Measurements from ENCODE around the gene CLEC16A. TPM values are rescaled to one million over a fixed set of nuclear protein-coding genes. Genes with fewer than 3 reads are reported as not detected.

Gene CLEC16A
- total and polyA plus RNA-seq, 2 experiments from 2014 or later: 9.9 to 24.1 TPM

- TF ChIP-seq NANOG (IDR thresholded peaks at IDR 0.05; ENCODE audit: borderline replicate concordance): no peak
- no peak for TF ChIP-seq EZH2 (IDR thresholded peaks at IDR 0.05; ENCODE audit: low read depth, unreplicated experiment)
Observed at GRCh38 chr16:11099672-11100205, 155.4 kb downstream of the CLEC16A start (continued).

- no peak overlapping the region for H3K4me2 ChIP-seq
- H3K36me3 ChIP-seq (ENCODE audit: insufficient read depth): no peaks in the 10 kb centered on the region
- no peak overlapping the region for H3K27ac ChIP-seq (ENCODE audit: low read depth)
- ATAC-seq (peak; percentile 83), DNase-seq (ENCODE audit: low spot score) (peak; percentile 68)
- H3K36me3 Mint-ChIP-seq (ENCODE audit: low read depth): no peaks in the 10 kb centered on the region
- H4K20me1 ChIP-seq (replicated peaks; ENCODE audit: insufficient read depth): no peaks in the 10 kb centered on the region
- no peaks in the 10 kb centered on the region for H3K79me2 ChIP-seq (replicated peaks; ENCODE audit: insufficient read depth)
- H3F3A ChIP-seq (replicated peaks; ENCODE audit: low read depth): no peaks in the 10 kb centered on the region
- H3K4me3 ChIP-seq: no peak overlapping the region
- no peak overlapping the region for H3K4me3 Mint-ChIP-seq
- TF ChIP-seq, protein P1, sequence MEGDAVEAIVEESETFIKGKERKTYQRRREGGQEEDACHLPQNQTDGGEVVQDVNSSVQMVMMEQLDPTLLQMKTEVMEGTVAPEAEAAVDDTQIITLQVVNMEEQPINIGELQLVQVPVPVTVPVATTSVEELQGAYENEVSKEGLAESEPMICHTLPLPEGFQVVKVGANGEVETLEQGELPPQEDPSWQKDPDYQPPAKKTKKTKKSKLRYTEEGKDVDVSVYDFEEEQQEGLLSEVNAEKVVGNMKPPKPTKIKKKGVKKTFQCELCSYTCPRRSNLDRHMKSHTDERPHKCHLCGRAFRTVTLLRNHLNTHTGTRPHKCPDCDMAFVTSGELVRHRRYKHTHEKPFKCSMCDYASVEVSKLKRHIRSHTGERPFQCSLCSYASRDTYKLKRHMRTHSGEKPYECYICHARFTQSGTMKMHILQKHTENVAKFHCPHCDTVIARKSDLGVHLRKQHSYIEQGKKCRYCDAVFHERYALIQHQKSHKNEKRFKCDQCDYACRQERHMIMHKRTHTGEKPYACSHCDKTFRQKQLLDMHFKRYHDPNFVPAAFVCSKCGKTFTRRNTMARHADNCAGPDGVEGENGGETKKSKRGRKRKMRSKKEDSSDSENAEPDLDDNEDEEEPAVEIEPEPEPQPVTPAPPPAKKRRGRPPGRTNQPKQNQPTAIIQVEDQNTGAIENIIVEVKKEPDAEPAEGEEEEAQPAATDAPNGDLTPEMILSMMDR (conservative IDR thresholded peaks at IDR 0.05; ENCODE audit: low read depth in 2 of 2): peak; percentile 20 to 28
- TF ChIP-seq, protein P2, sequence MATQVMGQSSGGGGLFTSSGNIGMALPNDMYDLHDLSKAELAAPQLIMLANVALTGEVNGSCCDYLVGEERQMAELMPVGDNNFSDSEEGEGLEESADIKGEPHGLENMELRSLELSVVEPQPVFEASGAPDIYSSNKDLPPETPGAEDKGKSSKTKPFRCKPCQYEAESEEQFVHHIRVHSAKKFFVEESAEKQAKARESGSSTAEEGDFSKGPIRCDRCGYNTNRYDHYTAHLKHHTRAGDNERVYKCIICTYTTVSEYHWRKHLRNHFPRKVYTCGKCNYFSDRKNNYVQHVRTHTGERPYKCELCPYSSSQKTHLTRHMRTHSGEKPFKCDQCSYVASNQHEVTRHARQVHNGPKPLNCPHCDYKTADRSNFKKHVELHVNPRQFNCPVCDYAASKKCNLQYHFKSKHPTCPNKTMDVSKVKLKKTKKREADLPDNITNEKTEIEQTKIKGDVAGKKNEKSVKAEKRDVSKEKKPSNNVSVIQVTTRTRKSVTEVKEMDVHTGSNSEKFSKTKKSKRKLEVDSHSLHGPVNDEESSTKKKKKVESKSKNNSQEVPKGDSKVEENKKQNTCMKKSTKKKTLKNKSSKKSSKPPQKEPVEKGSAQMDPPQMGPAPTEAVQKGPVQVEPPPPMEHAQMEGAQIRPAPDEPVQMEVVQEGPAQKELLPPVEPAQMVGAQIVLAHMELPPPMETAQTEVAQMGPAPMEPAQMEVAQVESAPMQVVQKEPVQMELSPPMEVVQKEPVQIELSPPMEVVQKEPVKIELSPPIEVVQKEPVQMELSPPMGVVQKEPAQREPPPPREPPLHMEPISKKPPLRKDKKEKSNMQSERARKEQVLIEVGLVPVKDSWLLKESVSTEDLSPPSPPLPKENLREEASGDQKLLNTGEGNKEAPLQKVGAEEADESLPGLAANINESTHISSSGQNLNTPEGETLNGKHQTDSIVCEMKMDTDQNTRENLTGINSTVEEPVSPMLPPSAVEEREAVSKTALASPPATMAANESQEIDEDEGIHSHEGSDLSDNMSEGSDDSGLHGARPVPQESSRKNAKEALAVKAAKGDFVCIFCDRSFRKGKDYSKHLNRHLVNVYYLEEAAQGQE (IDR thresholded peaks at IDR 0.05; ENCODE audit: unreplicated experiment): no peak
- H3K27ac Mint-ChIP-seq: peak overlapping the region; percentile 38; the same call in 1 of the 2 replicates
- H3K4me1 ChIP-seq (ENCODE audit: insufficient read depth): peaks cover 4% of the 10 kb centered on the region; the same call in 1 of the 2 replicates
- peaks cover 3% of the 10 kb centered on the region for H3K27me3 Mint-ChIP-seq (ENCODE audit: insufficient read depth, low read depth, poor library complexity)
- H3K27me3 ChIP-seq (ENCODE audit: insufficient read depth): no peaks in the 10 kb centered on the region
- H2AFZ ChIP-seq: no peak overlapping the region
- peaks cover 15% of the 10 kb centered on the region for H3K4me1 Mint-ChIP-seq
- no peaks in the 10 kb centered on the region for H3K9me3 Mint-ChIP-seq
- H3K9me2 ChIP-seq (ENCODE audit: insufficient read depth): no peaks in the 10 kb centered on the region
Observed at GRCh38 chr16:11100239-11100750, 155.9 kb downstream of the CLEC16A start.

- DNase-seq (ENCODE audit: low spot score) (no peak), ATAC-seq (no peak)
- peaks cover 2% of the 10 kb centered on the region for H3K27me3 Mint-ChIP-seq (ENCODE audit: insufficient read depth, low read depth, poor library complexity)
- H3K36me3 ChIP-seq (ENCODE audit: insufficient read depth): no peaks in the 10 kb centered on the region
- peaks cover 4% of the 10 kb centered on the region; the same call in 1 of the 2 replicates for H3K4me1 ChIP-seq (ENCODE audit: insufficient read depth)
- H3K79me2 ChIP-seq (replicated peaks; ENCODE audit: insufficient read depth): no peaks in the 10 kb centered on the region
- no peaks in the 10 kb centered on the region for H3F3A ChIP-seq (replicated peaks; ENCODE audit: low read depth)
- no peaks in the 10 kb centered on the region for H3K27me3 ChIP-seq (ENCODE audit: insufficient read depth)
- H3K4me3 ChIP-seq: no peak overlapping the region
- H3K9me2 ChIP-seq (ENCODE audit: insufficient read depth): no peaks in the 10 kb centered on the region
- no peak overlapping the region for H3K4me3 Mint-ChIP-seq
- no peak overlapping the region for H3K4me2 ChIP-seq
- H4K20me1 ChIP-seq (replicated peaks; ENCODE audit: insufficient read depth): no peaks in the 10 kb centered on the region
- no peak overlapping the region for H3K27ac Mint-ChIP-seq
- peaks cover 15% of the 10 kb centered on the region for H3K4me1 Mint-ChIP-seq
- no peaks in the 10 kb centered on the region for H3K36me3 Mint-ChIP-seq (ENCODE audit: low read depth)
- no peak overlapping the region for H3K27ac ChIP-seq (ENCODE audit: low read depth)
- H3K9me3 Mint-ChIP-seq: no peaks in the 10 kb centered on the region
- H2AFZ ChIP-seq: no peak overlapping the region
- TF ChIP-seq, protein P2 (IDR thresholded peaks at IDR 0.05; ENCODE audit: unreplicated experiment): no peak
- TF ChIP-seq, protein P1 (conservative IDR thresholded peaks at IDR 0.05; ENCODE audit: low read depth in 2 of 2): no peak
- TF ChIP-seq, protein P3, sequence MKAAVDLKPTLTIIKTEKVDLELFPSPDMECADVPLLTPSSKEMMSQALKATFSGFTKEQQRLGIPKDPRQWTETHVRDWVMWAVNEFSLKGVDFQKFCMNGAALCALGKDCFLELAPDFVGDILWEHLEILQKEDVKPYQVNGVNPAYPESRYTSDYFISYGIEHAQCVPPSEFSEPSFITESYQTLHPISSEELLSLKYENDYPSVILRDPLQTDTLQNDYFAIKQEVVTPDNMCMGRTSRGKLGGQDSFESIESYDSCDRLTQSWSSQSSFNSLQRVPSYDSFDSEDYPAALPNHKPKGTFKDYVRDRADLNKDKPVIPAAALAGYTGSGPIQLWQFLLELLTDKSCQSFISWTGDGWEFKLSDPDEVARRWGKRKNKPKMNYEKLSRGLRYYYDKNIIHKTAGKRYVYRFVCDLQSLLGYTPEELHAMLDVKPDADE (IDR thresholded peaks at IDR 0.05): no peak
- TF ChIP-seq CREB1 (CRISPR knock-in tag; IDR thresholded peaks at IDR 0.05; ENCODE audit: low read depth): no peak
- TF ChIP-seq POLR2AphosphoS5 (IDR thresholded peaks at IDR 0.05; ENCODE audit: low read depth): no peak
- no peak for TF ChIP-seq NANOG (IDR thresholded peaks at IDR 0.05; ENCODE audit: borderline replicate concordance)
- no peak for TF ChIP-seq ZNF114 (CRISPR knock-in tag; IDR thresholded peaks at IDR 0.05)
- no peak for TF ChIP-seq STAT1 (IDR thresholded peaks at IDR 0.05; ENCODE audit: unreplicated experiment)
Observed at GRCh38 chr16:11101283-11101682, 156.9 kb downstream of the CLEC16A start.

All from GM23338 (cell line).